Astrocyte (in vitro differentiated cells and primary cell): Measurements from ENCODE around the gene MRAP. TPM values are rescaled to one million over a fixed set of nuclear protein-coding genes. Genes with fewer than 3 reads are reported as not detected.

Experiments
- DNase-seq: peaks from one replicate; pipeline ENCODE4 v3.0.0-alpha.2; 2010; ENCODE audit warnings: low read depth
- FAIRE-seq: peaks from 2 replicates; lab custom pipeline; 2011; peaks lifted over from hg19 to GRCh38; lab: Jason Lieb, UNC
- H2AFZ ChIP-seq: 2 replicates; pipeline ENCODE4 v1.6.0; 2012; ENCODE audit warnings: low read depth, low read length, inconsistent platforms
- H3K27ac ChIP-seq: 2 replicates; pipeline ENCODE4 v1.5.1; 2011; ENCODE audit warnings: low read depth, low read length, inconsistent platforms
- H3K27me3 ChIP-seq: 2 replicates; pipeline ENCODE4 v1.6.0; 2011; ENCODE audit warnings: low read length, inconsistent platforms; ENCODE audit not compliant: insufficient read depth
- H3K36me3 ChIP-seq: 2 replicates; pipeline ENCODE4 v1.5.1; 2011; ENCODE audit warnings: low read length, inconsistent platforms; ENCODE audit not compliant: insufficient read depth
- H3K4me1 ChIP-seq: 2 replicates; pipeline ENCODE4 v1.5.1; 2011; ENCODE audit warnings: low read length, inconsistent platforms; ENCODE audit not compliant: insufficient read depth
- H3K4me2 ChIP-seq: 2 replicates; pipeline ENCODE4 v1.6.0; 2012; ENCODE audit warnings: low read length, inconsistent platforms
- H3K4me3 ChIP-seq: 2 replicates; pipeline ENCODE4 v1.5.1; 2011; ENCODE audit warnings: low read depth, mild to moderate bottlenecking, low read length, inconsistent platforms; ENCODE audit not compliant: insufficient read depth
- H3K79me2 ChIP-seq: 2 replicates; pipeline ENCODE4 v1.6.0; 2012; ENCODE audit warnings: mild to moderate bottlenecking, low read length, inconsistent platforms; ENCODE audit not compliant: insufficient read depth
- H3K9ac ChIP-seq: 2 replicates; pipeline ENCODE4 v1.6.0; 2012; ENCODE audit warnings: mild to moderate bottlenecking, low read length, inconsistent platforms
- H3K9me3 ChIP-seq: 2 replicates; pipeline ENCODE4 v1.5.1; 2012; ENCODE audit warnings: low read depth, mild to moderate bottlenecking, low read length, inconsistent platforms; ENCODE audit not compliant: insufficient read depth
- H4K20me1 ChIP-seq: 2 replicates; pipeline ENCODE4 v1.6.0; 2012; ENCODE audit warnings: low read length, inconsistent platforms; ENCODE audit not compliant: insufficient read depth
- H3K27ac Mint-ChIP-seq: one replicate; pipeline ENCODE4 v1.8.0; 2021; ENCODE audit warnings: mild to moderate bottlenecking, mixed read lengths; ENCODE audit not compliant: unreplicated experiment
- H3K27me3 Mint-ChIP-seq: one replicate; pipeline ENCODE4 v1.8.0; 2021; ENCODE audit warnings: low read depth, mixed read lengths; ENCODE audit not compliant: unreplicated experiment
- H3K36me3 Mint-ChIP-seq: one replicate; pipeline ENCODE4 v1.8.0; 2021; ENCODE audit warnings: low read depth, mixed read lengths; ENCODE audit not compliant: unreplicated experiment
- H3K4me1 Mint-ChIP-seq: one replicate; pipeline ENCODE4 v1.8.0; 2021; ENCODE audit warnings: low read depth, mixed read lengths; ENCODE audit not compliant: unreplicated experiment
- H3K4me3 Mint-ChIP-seq: one replicate; pipeline ENCODE4 v1.8.0; 2021; ENCODE audit warnings: mild to moderate bottlenecking, moderate library complexity, mixed read lengths; ENCODE audit not compliant: unreplicated experiment
- H3K9me3 Mint-ChIP-seq: one replicate; pipeline ENCODE4 v1.8.0; 2021; ENCODE audit warnings: mild to moderate bottlenecking, mixed read lengths; ENCODE audit not compliant: unreplicated experiment
- EZH2 ChIP-seq: IDR thresholded peaks from 2 replicates; pipeline ENCODE4 v1.6.1; 2012; ENCODE audit warnings: mild to moderate bottlenecking, low read length, inconsistent platforms; ENCODE audit not compliant: insufficient read depth
- total RNA-seq: library from RNA; stranded (reverse); gene quantifications from 2 replicates; pipeline ENCODE4 v1.2.1, GENCODE V29; 2021
- TF ChIP-seq, protein P1 (sequence below): IDR thresholded peaks from 2 replicates; pipeline ENCODE4 v1.5.1; 2011; ENCODE audit warnings: low read depth, mild to moderate bottlenecking, inconsistent platforms, low read length, moderate library complexity; ENCODE audit not compliant: insufficient read depth

Gene MRAP
- total RNA-seq, 1 donor from 2014 or later: not detected

DNA sequence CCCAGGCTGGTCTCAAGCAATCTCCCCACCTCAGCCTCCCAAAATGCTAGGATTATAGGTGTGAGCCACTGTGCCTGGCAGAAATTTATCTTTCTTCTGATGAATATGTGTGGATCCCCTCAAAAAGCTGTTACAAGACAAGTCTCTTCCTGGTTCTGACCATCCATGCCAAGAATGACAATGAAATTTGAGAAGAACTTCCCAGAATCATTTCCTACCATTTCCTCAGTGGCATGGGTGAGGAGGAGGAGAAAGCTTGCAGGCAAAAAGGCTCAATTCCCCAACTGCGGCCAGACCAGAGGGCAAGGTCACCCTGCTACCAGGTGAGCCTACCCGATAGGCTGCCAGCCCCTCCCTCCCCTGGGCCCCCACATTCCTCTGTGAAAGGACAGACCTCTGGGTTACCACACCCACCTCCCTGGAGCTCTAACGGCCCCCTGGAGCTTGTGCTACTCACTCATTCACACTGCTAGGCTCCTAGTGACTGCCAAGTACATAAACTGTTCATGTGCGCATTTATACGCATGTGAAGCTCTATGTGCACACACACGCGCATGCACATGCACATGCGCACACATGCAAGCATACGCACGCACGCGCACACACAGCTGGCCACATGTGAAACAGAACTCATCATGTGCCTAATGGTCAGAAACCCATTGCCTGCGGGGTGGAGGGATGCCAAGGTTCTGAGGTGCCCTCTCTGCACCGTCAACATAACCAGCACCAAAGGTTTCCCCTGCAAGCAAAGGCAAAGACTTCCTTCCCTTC is 17.0 kb downstream of the MRAP start:
- Histone ChIP-seq H3K27me3 (no peaks in the 10 kb centered on the region), H3K4me2 (no peak overlapping the region), H3K36me3 (peaks cover 47% of the 10 kb centered on the region), H3K4me1 (peaks cover 6% of the 10 kb centered on the region), H3K4me3 (no peak overlapping the region), H3K27ac (no peak overlapping the region), H3K79me2 (peaks cover 6% of the 10 kb centered on the region), H3K9ac (no peak overlapping the region), H4K20me1 (peaks cover 39% of the 10 kb centered on the region), H2AFZ (no peak overlapping the region), H3K9me3 (no peaks in the 10 kb centered on the region)
- TF ChIP-seq, protein P1, sequence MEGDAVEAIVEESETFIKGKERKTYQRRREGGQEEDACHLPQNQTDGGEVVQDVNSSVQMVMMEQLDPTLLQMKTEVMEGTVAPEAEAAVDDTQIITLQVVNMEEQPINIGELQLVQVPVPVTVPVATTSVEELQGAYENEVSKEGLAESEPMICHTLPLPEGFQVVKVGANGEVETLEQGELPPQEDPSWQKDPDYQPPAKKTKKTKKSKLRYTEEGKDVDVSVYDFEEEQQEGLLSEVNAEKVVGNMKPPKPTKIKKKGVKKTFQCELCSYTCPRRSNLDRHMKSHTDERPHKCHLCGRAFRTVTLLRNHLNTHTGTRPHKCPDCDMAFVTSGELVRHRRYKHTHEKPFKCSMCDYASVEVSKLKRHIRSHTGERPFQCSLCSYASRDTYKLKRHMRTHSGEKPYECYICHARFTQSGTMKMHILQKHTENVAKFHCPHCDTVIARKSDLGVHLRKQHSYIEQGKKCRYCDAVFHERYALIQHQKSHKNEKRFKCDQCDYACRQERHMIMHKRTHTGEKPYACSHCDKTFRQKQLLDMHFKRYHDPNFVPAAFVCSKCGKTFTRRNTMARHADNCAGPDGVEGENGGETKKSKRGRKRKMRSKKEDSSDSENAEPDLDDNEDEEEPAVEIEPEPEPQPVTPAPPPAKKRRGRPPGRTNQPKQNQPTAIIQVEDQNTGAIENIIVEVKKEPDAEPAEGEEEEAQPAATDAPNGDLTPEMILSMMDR: no peak
- no peak for TF ChIP-seq EZH2
- Mint-ChIP-seq H3K4me1 (peaks cover 4% of the 10 kb centered on the region), H3K27ac (no peak overlapping the region), H3K9me3 (no peaks in the 10 kb centered on the region), H3K4me3 (no peak overlapping the region), H3K36me3 (peaks cover 18% of the 10 kb centered on the region), H3K27me3 (no peaks in the 10 kb centered on the region)
- FAIRE-seq (no peak), DNase-seq (no peak)

DNA sequence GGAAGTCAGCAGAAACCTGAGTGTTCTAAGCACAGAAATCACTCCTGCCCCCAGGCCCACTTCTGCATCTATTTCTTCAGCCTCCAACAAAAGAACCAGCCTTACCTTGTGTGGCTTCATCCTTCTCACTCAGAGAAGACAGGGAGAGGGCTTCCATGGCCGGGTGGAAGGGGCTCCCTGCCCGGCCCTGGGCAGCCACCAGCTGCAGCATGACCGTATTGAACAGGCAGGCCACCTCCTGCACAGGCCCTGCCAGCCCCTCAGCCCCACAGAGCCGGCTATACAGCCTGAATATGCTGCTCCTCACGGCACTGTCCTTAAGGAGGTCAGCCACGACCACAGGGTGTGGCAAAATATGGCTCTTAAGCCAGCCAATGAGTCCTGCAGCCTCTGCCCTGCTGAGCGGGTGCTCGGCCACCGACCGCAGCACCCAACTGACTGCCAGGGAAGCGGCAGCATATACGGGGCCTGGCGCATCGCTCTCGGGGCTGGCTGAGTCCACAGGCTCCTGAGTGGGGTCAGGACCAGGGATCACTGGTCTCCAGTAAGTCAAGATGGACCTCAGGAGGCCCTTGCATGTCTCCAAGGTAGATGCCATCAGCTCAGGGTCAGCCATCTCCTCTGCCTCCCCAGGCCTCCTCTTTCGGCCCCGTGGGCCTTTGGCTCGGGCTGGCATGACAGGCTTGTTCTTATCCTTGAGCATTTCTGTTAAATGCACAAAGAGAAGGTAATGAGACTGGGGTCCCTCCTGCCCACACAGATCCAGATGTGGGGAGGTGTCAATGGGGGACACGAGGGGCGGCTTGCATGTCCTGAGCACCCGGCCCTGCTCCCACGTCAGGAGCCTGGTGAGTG is 17.9 kb downstream of the MRAP start:
- DNase-seq: no peak
- H3K4me1 Mint-ChIP-seq: peaks cover 4% of the 10 kb centered on the region
- H3K4me3 Mint-ChIP-seq: no peak overlapping the region
- H3K4me1 ChIP-seq: peaks cover 6% of the 10 kb centered on the region
- peaks cover 13% of the 10 kb centered on the region for H3K36me3 Mint-ChIP-seq
- no peaks in the 10 kb centered on the region for H3K9me3 ChIP-seq
- H4K20me1 ChIP-seq: peaks cover 35% of the 10 kb centered on the region
- no peaks in the 10 kb centered on the region for H3K27me3 ChIP-seq
- H3K27ac ChIP-seq: no peak overlapping the region
- H3K9ac ChIP-seq: no peak overlapping the region
- no peaks in the 10 kb centered on the region for H3K27me3 Mint-ChIP-seq
- no peak overlapping the region for H2AFZ ChIP-seq
- H3K4me2 ChIP-seq: no peak overlapping the region
- TF ChIP-seq, protein P1: no peak
- no peak for TF ChIP-seq EZH2
- FAIRE-seq: no peak
- H3K9me3 Mint-ChIP-seq: no peaks in the 10 kb centered on the region
- no peak overlapping the region for H3K27ac Mint-ChIP-seq
- H3K4me3 ChIP-seq: no peak overlapping the region
- H3K79me2 ChIP-seq: peaks cover 2% of the 10 kb centered on the region
- H3K36me3 ChIP-seq: peaks cover 46% of the 10 kb centered on the region
